ENCODE results near the gene CYFIP2.

- no peak for TF ChIP-seq CTCF (tag by site-specific recombination; IDR thresholded peaks at IDR 0.05)
- TF ChIP-seq, protein P1, sequence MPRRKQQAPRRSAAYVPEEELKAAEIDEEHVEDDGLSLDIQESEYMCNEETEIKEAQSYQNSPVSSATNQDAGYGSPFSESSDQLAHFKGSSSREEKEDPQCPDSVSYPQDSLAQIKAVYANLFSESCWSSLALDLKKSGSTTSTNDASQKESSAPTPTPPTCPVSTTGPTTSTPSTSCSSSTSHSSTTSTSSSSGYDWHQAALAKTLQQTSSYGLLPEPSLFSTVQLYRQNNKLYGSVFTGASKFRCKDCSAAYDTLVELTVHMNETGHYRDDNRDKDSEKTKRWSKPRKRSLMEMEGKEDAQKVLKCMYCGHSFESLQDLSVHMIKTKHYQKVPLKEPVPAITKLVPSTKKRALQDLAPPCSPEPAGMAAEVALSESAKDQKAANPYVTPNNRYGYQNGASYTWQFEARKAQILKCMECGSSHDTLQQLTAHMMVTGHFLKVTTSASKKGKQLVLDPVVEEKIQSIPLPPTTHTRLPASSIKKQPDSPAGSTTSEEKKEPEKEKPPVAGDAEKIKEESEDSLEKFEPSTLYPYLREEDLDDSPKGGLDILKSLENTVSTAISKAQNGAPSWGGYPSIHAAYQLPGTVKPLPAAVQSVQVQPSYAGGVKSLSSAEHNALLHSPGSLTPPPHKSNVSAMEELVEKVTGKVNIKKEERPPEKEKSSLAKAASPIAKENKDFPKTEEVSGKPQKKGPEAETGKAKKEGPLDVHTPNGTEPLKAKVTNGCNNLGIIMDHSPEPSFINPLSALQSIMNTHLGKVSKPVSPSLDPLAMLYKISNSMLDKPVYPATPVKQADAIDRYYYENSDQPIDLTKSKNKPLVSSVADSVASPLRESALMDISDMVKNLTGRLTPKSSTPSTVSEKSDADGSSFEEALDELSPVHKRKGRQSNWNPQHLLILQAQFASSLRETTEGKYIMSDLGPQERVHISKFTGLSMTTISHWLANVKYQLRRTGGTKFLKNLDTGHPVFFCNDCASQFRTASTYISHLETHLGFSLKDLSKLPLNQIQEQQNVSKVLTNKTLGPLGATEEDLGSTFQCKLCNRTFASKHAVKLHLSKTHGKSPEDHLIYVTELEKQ (tag by site-specific recombination; IDR thresholded peaks at IDR 0.05; ENCODE audit: borderline replicate concordance): no peak
- TF ChIP-seq ZNF521 (tag by site-specific recombination; IDR thresholded peaks at IDR 0.05): no peak
- TF ChIP-seq PRDM10 (tag by site-specific recombination; IDR thresholded peaks at IDR 0.05): no peak
- no peak for TF ChIP-seq YY1 (tag by site-specific recombination; IDR thresholded peaks at IDR 0.05)
- TF ChIP-seq, protein P2, sequence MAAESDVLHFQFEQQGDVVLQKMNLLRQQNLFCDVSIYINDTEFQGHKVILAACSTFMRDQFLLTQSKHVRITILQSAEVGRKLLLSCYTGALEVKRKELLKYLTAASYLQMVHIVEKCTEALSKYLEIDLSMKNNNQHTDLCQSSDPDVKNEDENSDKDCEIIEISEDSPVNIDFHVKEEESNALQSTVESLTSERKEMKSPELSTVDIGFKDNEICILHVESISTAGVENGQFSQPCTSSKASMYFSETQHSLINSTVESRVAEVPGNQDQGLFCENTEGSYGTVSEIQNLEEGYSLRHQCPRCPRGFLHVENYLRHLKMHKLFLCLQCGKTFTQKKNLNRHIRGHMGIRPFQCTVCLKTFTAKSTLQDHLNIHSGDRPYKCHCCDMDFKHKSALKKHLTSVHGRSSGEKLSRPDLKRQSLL (tag by site-specific recombination; IDR thresholded peaks at IDR 0.05): no peak
- no peak for TF ChIP-seq ZBTB1 (tag by site-specific recombination; IDR thresholded peaks at IDR 0.05)
- no peak for TF ChIP-seq KLF10 (tag by site-specific recombination; IDR thresholded peaks at IDR 0.05)
Measured at GRCh38 chr5:157326440-157327005, 60.6 kb downstream of the CYFIP2 start.
